ENCODE data around the gene OGT.
A peak's percentile ranks its signal among the peaks of the same experiment; 100 is the strongest.
"Not testable (repeated sequence)": the region's sequence is repeated elsewhere in the genome, so short reads cannot be mapped to it uniquely, and the experiment has no call there.

The OGT gene

GRCh38 chrX:71532753-71533425, at the start of gene OGT:
OGT (plus strand) TSS chrX:71533104; CDS start chrX:71533300, 196 bp downstream.
- DNase-seq: peak; percentile 96

DNA sequence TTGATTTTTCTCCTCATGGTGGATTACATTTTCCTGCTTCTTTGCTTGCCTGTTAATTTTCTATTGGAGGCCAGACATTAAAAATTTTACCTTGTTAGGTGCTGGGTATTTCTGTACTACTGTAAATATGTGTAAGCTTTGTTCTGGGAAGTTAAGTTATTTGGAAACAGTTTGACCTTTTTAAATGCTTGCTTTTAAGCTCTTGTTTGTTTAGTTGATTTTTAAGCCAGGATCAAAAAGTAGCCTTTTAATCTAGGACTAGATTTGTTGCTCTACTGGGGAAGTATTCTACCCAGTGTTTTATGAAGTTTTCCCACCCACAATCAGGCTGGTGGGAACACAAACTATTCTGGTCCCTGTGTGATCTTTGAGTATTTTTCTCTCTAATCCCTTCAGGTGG, 45.1 kb upstream of the OGT start:
- DNase-seq: no peak

GRCh38 chrX:71489540-71489939, 43.4 kb upstream of the OGT start:
- no peak for DNase-seq

DNA sequence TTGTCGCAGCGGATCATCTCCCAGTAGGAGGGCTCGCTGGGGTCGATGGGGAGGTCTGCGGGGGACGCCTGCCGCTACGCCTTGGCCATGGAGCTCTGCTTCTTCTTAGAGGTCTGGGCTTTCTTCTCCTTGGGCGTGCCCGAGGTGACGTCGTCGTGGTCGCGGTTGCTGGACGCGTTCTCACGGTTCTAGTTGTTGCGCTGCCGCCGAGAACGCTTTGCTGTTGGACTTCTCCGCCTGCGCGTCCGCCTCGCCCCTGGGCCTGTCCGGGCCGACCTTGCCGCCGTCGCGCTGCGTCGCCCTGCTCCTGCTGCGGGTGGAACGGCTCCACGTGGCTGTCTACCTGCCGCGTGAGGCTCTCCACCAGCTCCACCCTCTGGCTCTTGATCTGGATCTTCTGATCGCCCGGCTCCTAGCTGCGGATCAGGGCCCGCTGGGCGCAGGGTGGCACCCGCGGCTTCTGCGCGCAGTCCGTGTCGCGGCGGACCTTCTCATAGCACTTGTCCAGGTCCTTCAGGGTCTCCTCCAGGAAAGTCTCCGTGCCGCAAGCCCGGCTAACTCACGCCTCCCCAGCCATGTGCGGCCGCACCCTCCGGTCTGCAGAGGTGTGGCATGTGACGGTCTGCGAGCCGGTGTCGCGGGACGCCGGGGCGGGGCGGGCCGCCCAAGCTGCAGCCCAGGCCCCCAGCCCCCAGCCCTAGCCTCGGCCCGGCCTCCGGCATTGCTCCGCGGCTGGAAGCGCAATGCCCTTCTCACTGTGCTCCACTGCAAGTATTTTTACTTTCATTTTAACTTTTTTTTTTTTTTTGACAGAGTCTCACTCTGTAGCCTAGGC, 40.5 kb upstream of the OGT start:
- DNase-seq: no peak

- no peak for DNase-seq
Measured at GRCh38 chrX:71493111-71493613, 39.7 kb upstream of the OGT start.

GRCh38 chrX:71495979-71496378, 36.9 kb upstream of the OGT start:
- DNase-seq: not testable (repeated sequence)

- no peak for DNase-seq
Measured at GRCh38 chrX:71496476-71496875, 36.4 kb upstream of the OGT start.

GRCh38 chrX:71502080-71502479, 30.8 kb upstream of the OGT start:
- DNase-seq: not testable (repeated sequence)

- no peak for DNase-seq
Measured at GRCh38 chrX:71504346-71504745, 28.6 kb upstream of the OGT start.

- no peak for DNase-seq
Measured at GRCh38 chrX:71509289-71509688, 23.6 kb upstream of the OGT start.

- DNase-seq: no peak
Measured at GRCh38 chrX:71510161-71510560, 22.7 kb upstream of the OGT start.

- not testable (repeated sequence) for DNase-seq
Measured at GRCh38 chrX:71513731-71514130, 19.2 kb upstream of the OGT start.

DNA sequence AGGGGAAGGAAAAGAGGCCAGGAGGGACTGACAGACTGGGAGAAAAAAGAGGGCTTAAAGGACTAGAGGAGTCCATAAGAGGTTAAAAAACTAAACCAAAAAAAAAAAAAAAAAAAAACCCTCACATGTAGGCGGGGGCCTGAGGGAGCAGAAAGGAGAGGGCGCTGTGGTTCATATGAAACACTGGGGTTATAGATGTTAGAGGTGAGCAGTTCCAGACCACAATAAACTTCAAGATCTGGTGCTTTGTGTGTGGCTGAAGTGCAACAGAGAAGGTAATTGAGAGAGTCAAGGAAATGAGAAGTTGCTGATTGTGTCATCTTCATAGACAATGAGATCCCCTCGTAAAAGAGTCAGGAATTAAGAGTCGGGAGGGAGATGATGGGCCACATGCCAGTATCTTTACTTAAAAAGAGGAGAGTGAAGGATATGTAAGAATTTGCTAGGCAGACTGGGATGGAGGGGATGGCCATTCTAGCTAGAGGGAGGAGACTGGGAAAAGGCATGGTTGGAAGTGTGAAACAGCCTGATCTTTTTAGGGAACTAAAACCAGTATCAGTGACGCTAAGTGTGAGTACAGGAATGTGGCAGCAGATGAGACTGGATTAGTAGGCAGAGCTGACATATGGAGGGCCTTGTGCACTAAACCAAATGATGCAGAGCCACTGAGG, 18.4 kb upstream of the OGT start:
- no peak for DNase-seq

DNA sequence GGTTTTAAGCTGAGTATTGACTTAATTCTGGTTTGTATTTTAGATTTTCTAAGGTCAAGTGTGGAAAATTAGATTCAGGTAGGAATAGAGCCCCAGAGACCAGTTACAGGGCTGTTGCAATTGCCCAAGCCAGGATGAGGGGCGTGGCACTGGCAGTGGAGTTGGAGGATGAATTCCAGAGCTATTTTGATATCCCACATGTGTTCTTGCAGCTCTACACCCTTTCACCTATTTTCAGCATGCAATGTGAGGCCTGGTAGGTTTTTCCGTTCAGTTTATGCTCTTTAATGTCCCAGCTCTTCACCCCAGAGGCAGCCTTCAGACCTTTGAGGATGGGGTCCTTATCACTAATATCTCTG, 17.9 kb upstream of the OGT start:
- DNase-seq: no peak

DNA sequence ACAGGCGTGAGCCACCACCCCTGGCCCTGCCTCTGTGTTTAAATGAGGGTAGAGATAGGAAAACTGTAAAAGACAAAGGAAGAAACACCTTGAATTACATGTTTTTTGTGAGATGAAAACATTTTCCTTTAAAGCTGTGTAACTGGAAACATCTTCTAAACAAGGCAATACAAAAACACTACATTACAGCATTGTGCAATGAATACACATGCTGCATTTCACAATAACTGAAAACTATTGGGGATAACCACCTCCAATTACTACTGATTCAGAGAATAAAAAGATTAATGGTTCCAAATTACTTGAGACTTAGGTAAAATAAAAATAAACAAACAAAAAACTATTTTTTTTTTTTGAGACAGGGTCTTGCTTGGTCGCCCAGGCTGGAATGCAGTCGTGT, 7.6 kb upstream of the OGT start:
- no peak for DNase-seq

DNA sequence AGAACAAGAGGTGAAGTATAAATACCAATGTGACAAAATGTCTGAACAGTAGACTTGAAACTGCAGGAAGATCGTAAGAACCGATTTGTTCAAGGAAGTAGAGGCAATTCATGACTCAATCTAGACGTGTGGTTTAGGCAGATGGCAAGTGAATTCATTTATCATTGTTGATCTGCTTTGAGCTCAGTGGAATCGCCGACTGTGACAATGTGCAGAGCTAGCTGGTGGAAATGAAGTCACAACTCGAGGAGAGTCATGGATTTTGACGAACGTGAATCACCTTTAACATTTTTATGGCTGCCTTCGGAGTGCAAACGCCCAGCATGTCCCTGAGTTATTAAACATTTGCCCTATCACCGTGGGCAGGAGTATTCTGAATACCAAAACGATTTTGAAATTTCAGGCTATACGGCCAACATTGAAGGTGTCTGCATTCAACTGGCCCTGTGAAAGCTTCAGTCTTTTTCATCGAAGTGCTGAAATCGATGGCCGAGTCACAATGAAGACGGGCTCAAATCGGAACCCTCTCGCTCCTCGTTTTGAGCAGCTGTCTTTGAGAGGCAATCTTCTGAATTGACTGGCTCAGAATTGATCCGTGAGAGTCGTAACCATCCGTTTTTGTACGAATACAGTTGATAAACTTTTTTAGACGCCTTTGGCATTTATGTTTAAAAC, 689 bp upstream of the OGT start:
- peak; percentile 6 for DNase-seq

DNA sequence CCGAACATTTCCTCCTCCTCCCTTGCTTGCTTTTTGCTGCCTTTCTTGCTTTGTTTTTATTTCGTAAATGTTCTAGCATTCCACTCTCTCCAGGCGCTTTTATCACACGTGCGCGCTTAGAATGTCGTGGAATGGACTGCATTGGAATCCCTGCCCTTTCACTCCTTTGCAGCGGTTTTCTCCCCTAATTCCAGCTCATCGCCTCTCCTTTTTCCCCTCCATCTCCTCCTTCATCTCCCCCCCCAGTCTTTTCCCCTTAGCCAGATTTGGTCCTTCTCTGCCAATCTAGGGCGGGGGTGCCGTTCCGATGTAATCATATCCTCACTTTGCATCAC, 579 bp downstream of the OGT start:
- no peak for DNase-seq

DNA sequence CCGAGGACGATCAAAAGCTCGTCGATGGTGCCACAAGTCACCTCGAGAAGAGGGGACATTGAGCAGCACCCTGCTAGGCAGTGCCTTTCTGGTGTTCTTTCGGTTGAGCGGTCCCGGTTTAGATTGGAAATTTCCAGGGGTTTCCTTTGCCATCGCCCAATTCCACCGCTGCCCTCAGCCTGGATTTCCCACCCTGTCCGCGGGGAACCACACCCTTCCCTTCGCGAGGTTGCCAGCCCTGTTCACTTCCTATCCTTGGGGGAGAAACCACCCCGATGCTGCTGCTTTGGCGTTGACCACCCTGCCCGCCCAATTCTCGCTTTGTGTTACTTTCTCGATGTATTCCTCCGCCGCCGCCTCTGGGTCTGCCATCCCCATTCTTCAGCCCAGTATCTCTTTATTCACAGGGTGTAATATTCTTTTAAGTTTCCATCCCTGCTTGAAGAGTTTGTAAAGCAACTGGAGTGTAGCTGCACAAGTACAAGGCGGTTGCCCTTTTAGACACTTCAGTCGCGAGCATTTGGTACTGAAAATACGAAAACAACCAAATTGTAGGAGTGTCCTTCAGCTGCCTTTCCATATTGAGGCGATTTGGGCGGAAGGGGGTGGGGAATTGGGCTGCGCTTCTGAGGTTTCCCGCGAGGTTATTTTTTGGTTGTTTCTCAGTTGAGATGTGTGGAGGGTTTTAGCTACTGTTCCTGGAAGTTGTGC, 1.1 kb downstream of the OGT start:
- no peak for DNase-seq

- no peak for DNase-seq
Measured at GRCh38 chrX:71534773-71535544, 2.1 kb downstream of the OGT start.

- no peak for DNase-seq
Measured at GRCh38 chrX:71536285-71536684, 3.4 kb downstream of the OGT start.

DNA sequence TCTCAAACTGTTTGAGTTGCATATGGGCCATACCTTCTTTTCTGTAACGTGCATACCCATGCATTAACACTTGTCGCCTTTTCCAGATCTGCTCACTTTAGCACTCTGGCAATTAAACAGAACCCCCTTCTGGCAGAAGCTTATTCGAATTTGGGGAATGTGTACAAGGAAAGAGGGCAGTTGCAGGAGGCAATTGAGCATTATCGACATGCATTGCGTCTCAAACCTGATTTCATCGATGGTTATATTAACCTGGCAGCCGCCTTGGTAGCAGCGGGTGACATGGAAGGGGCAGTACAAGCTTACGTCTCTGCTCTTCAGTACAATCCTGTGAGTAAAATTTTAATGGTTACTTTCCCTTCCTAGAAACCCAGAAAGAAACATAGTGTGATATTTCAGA, 4.8 kb downstream of the OGT start:
- DNase-seq: no peak

GRCh38 chrX:71540801-71541200, 7.9 kb downstream of the OGT start:
- DNase-seq: no peak

All from NCI-H2107 (cell line).